ENCODE results near the gene TMIE. TPM values are rescaled to one million over a fixed set of nuclear protein-coding genes. Genes with fewer than 3 reads are reported as not detected.

The TMIE gene
- total and polyA plus RNA-seq, 2 of the 4 experiments (the other 2 are of a cell fraction): 0.12 TPM; not detected in 1

GRCh38 chr3:46736006-46736872, 35.0 kb downstream of the TMIE start (continued):
- no peak for TF ChIP-seq CHD1 (IDR thresholded peaks at IDR 0.05; ENCODE audit: low read depth, low read length)

GRCh38 chr3:46737329-46737731, 36.1 kb downstream of the TMIE start:
- no peak overlapping the region for H3K4me3 ChIP-seq (ENCODE audit: insufficient read depth, low read depth, low read length)
- no TSS peak for BruUV-seq (replicated peaks)
- TF ChIP-seq ELK1 (IDR thresholded peaks at IDR 0.05; ENCODE audit: borderline replicate concordance, low read depth, low read length): no peak
- no peak for TF ChIP-seq MAZ (IDR thresholded peaks at IDR 0.05; ENCODE audit: borderline replicate concordance, low read depth, low read length)
- TF ChIP-seq RFX5 (IDR thresholded peaks at IDR 0.05; ENCODE audit: low read depth, low read length): no peak
- TF ChIP-seq NFE2L2 (IDR thresholded peaks at IDR 0.05; ENCODE audit: low read depth, low read length): no peak
- TF ChIP-seq MAFK (IDR thresholded peaks at IDR 0.05; ENCODE audit: low read depth, low read length): no peak
- TF ChIP-seq BHLHE40 (IDR thresholded peaks at IDR 0.05; ENCODE audit: low read depth, low read length): no peak
- TF ChIP-seq RAD21 (IDR thresholded peaks at IDR 0.05; ENCODE audit: low read length): no peak
- TF ChIP-seq, protein P1, sequence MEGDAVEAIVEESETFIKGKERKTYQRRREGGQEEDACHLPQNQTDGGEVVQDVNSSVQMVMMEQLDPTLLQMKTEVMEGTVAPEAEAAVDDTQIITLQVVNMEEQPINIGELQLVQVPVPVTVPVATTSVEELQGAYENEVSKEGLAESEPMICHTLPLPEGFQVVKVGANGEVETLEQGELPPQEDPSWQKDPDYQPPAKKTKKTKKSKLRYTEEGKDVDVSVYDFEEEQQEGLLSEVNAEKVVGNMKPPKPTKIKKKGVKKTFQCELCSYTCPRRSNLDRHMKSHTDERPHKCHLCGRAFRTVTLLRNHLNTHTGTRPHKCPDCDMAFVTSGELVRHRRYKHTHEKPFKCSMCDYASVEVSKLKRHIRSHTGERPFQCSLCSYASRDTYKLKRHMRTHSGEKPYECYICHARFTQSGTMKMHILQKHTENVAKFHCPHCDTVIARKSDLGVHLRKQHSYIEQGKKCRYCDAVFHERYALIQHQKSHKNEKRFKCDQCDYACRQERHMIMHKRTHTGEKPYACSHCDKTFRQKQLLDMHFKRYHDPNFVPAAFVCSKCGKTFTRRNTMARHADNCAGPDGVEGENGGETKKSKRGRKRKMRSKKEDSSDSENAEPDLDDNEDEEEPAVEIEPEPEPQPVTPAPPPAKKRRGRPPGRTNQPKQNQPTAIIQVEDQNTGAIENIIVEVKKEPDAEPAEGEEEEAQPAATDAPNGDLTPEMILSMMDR (conservative IDR thresholded peaks at IDR 0.05; ENCODE audit: low read depth, low read length): no peak
- TF ChIP-seq POLR2A (IDR thresholded peaks at IDR 0.05; ENCODE audit: low read depth, low read length): no peak
- no peak for TF ChIP-seq FOS (IDR thresholded peaks at IDR 0.05; ENCODE audit: low read depth, low read length)
- TF ChIP-seq USF2 (IDR thresholded peaks at IDR 0.05; ENCODE audit: low read depth, low read length): no peak
- no peak for TF ChIP-seq MXI1 (IDR thresholded peaks at IDR 0.05; ENCODE audit: borderline replicate concordance, low read depth, low read length)

More at GRCh38 chr3:46737329-46737731, 36.1 kb downstream of the TMIE start:
- in situ Hi-C loops (cut with MboI; ENCODE audit: low sequenced_read_pairs) (no loop called here), dilution Hi-C loops (cut with HindIII; ENCODE audit: low sequenced_read_pairs, unreplicated experiment) (no loop called here), intact Hi-C loops (cut with micrococcal nuclease) (no loop called here)
- WGBS, 2 experiments (ENCODE audit: extremely low coverage in 2 of 2, insufficient read length in 1 of 2): 25% methylated on average over 2 of the region's 4 CpGs; no CpG with 5 or more reads in 1 of the 2 experiments
- no peak overlapping the region for H4K5ac ChIP-seq (ENCODE audit: low read depth, low read length)
- ChIA-PET POLR2A (ENCODE audit: unreplicated experiment) (no interaction called here), CTCF (no interaction called here)
- H2AK5ac ChIP-seq (ENCODE audit: low read depth, low read length): no peak overlapping the region
- ATAC-seq (ENCODE audit: low read depth): no peak
- H3K27ac ChIP-seq (ENCODE audit: insufficient read depth, low read length): no peak overlapping the region
- H3K9me3 ChIP-seq (ENCODE audit: control insufficient read depth, insufficient read depth, low read length): no peaks in the 10 kb centered on the region
- no peaks in the 10 kb centered on the region for H3K9me1 ChIP-seq (ENCODE audit: insufficient read depth, low read length)
- no peak overlapping the region for H2BK5ac ChIP-seq (ENCODE audit: low read depth, low read length, poor library complexity, severe bottlenecking)
- H3K4me1 ChIP-seq (ENCODE audit: control insufficient read depth, insufficient read depth, low read length): no peaks in the 10 kb centered on the region
- H3K56ac ChIP-seq (ENCODE audit: extremely low read depth, insufficient read depth, low read length): no peak overlapping the region
- H2BK120ac ChIP-seq (ENCODE audit: low read depth, low read length): no peak overlapping the region
- H3K18ac ChIP-seq (ENCODE audit: low read depth, low read length): no peak overlapping the region
- no peaks in the 10 kb centered on the region for H3K36me3 ChIP-seq (ENCODE audit: control insufficient read depth, insufficient read depth, low read length)
- no peaks in the 10 kb centered on the region for H4K20me1 ChIP-seq (ENCODE audit: insufficient read depth, low read length)
- H2BK15ac ChIP-seq (ENCODE audit: low read depth, low read length): no peak overlapping the region
- no peak overlapping the region for H2AFZ ChIP-seq (replicated peaks; ENCODE audit: low read length, poor library complexity)
- H4K8ac ChIP-seq (ENCODE audit: low read depth in 2 of 2, low read length in 2 of 2): no peak overlapping the region
- no peak overlapping the region for H2BK20ac ChIP-seq (ENCODE audit: low read depth, low read length)
- no peak overlapping the region for H3K9ac ChIP-seq (ENCODE audit: low read depth, low read length)
- DNase-seq: no peak
- no peak overlapping the region for H3K4ac ChIP-seq (ENCODE audit: low read depth, low read length)
- H3K23ac ChIP-seq (ENCODE audit: low read depth, low read length): no peak overlapping the region
- H3K4me2 ChIP-seq (ENCODE audit: low read depth, low read length): no peak overlapping the region
- H3K79me1 ChIP-seq (ENCODE audit: low read depth in 1 of 2, low read length in 2 of 2): no peaks in the 10 kb centered on the region
- H3K27me3 ChIP-seq (ENCODE audit: control insufficient read depth, insufficient read depth, low read length): peaks cover 28% of the 10 kb centered on the region
- H4K91ac ChIP-seq (ENCODE audit: insufficient read depth, low read depth, low read length): no peak overlapping the region
- no peak overlapping the region for H3K14ac ChIP-seq (replicated peaks; ENCODE audit: low read depth, low read length)
- no peak overlapping the region for H2AK9ac ChIP-seq (replicated peaks; ENCODE audit: low read depth, low read length, poor library complexity)

Measured in IMR-90 (cell line).